Stimulated activated naive B cell treated with anti-CD40 and anti-IgM and Interleukin-4, amounts not matched to agents 10 μg/mL and 1 μg/mL and 100 μg/mL, for 72 hours (primary cell): ENCODE measurements around the gene OTUD7B.
A peak's percentile ranks its signal among the peaks of the same experiment; 100 is the strongest.

ENCODE experiments used
- ATAC-seq, 2 donors: fragments of 150-1000 bp; cut with Tn5 transposase; replicated peaks; 2 replicates each; pipeline ENCODE4 v1.10.0; 2021; ENCODE audit warnings: moderate library complexity in 1 of 2
- DNase-seq: peaks from one replicate; pipeline ENCODE4 v3.0.0; 2021
- H3K27ac Mint-ChIP-seq: one replicate; pipeline ENCODE4 v1.8.0; 2022; ENCODE audit warnings: mild to moderate bottlenecking, mixed read lengths
- H3K27me3 Mint-ChIP-seq, 2 donors: one replicate each; pipeline ENCODE4 v1.8.0; 2022; ENCODE audit warnings: mixed read lengths in 2 of 2
- H3K36me3 Mint-ChIP-seq, 2 donors: one replicate each; pipeline ENCODE4 v1.8.0; 2022; ENCODE audit warnings: mixed read lengths in 2 of 2, mild to moderate bottlenecking in 1 of 2
- H3K4me1 Mint-ChIP-seq, 2 donors: one replicate each; pipeline ENCODE4 v1.8.0; 2022; ENCODE audit warnings: mixed read lengths in 2 of 2, mild to moderate bottlenecking in 1 of 2
- H3K4me3 Mint-ChIP-seq, 2 donors: one replicate each; pipeline ENCODE4 v1.8.0; 2022; ENCODE audit warnings: mild to moderate bottlenecking in 2 of 2, mixed read lengths in 2 of 2, moderate library complexity in 1 of 2
- H3K9me3 Mint-ChIP-seq, 2 donors: one replicate each; pipeline ENCODE4 v1.8.0; 2022; ENCODE audit warnings: mixed read lengths in 2 of 2, mild to moderate bottlenecking in 1 of 2

Gene OTUD7B

DNA sequence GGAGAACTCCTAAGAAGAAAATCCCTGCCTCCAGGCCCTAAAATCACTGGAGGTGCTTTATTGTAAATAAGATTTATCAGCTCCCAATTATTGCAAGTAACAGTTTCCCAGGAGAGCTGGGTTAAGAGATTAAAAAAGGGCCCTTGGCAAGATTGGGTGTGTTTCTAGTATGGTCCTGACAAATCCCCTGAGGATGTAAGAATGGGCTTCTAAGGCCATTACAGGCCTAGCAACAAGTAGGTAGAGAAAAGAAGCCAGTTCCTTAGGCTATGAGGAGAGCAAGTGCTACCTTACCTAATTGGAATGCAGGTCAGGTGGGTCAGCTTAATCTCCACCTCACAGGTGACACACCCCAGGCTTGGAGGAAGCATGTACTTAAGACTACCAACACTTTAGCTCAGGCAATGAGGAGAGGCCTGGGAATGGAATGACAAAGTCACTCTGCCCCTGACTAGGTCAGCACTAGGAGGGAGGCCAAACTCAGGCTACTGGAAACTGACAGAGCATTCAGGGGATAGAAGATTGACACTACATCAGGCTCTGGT lies 6.8 kb upstream of the OTUD7B start:
- peaks cover 14 to 15% of the 10 kb centered on the region in 2 donors for H3K4me1 Mint-ChIP-seq
- no peaks in the 10 kb centered on the region for H3K9me3 Mint-ChIP-seq
- H3K36me3 Mint-ChIP-seq = no peaks in the 10 kb centered on the region
- H3K27me3 Mint-ChIP-seq = peaks cover 37 to 60% of the 10 kb centered on the region in 2 donors
- H3K4me3 Mint-ChIP-seq = no peak overlapping the region
- no peak overlapping the region for H3K27ac Mint-ChIP-seq
- ATAC-seq (no peak), DNase-seq (no peak)

GRCh38 chr1:150015651-150016131 lies 5.2 kb upstream of the OTUD7B start:
- DNase-seq (no peak), ATAC-seq (no peak)
- H3K27ac Mint-ChIP-seq = no peak overlapping the region
- peaks cover 33 to 50% of the 10 kb centered on the region in 2 donors for H3K27me3 Mint-ChIP-seq
- no peak overlapping the region for H3K4me3 Mint-ChIP-seq
- H3K9me3 Mint-ChIP-seq = no peaks in the 10 kb centered on the region
- H3K4me1 Mint-ChIP-seq = peaks cover 14 to 16% of the 10 kb centered on the region in 2 donors
- no peaks in the 10 kb centered on the region for H3K36me3 Mint-ChIP-seq

- Mint-ChIP-seq H3K9me3 (no peaks in the 10 kb centered on the region), H3K4me3 (no peak overlapping the region), H3K27me3 (peaks cover 22 to 47% of the 10 kb centered on the region in 2 donors), H3K27ac (no peak overlapping the region), H3K36me3 (no peaks in the 10 kb centered on the region), H3K4me1 (peaks cover 6 to 12% of the 10 kb centered on the region in 2 donors)
- ATAC-seq = no peak
- DNase-seq = no peak
Measured at GRCh38 chr1:150012611-150013010, 2.1 kb upstream of the OTUD7B start.

DNA sequence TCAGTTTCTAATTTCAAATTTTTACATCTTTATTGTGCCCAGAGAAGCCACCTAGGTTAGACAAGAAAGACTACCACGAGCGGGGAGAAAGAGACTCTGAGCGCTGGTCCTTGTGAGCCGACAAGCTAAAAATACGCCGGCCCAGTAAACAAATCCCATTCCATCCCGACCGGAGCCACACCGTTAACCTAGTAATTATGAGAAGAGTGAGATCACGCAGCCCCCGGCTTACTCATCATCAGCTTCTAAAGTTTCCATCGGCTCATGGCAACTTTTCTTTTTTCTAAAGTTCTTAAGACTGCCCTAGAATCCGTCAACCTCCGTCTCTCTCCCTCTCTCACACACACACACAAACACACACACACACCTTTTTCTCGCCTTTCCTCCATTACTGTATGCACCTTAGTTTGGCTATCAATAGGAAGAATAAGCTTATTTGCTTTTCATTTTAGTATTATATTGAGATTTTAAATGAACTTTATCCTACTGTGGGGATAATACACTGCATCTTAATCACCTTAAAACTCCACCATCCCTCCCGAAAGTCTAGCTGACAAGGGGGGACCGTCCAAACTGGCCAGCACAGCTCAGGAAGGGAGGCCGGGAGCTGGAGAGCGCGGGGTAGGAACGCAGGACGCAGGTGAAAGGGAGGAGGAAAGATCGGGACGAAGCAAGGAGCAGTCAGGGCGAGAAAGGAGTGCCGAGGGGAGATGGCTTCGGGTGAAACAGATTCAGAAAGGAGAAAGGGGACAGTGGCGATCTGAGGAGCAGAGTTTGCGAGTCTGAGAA lies 728 bp downstream of the OTUD7B start:
- H3K9me3 Mint-ChIP-seq = no peaks in the 10 kb centered on the region
- H3K4me1 Mint-ChIP-seq = peaks cover 10 to 12% of the 10 kb centered on the region in 2 donors
- ATAC-seq = peak; percentile 47 to 54
- H3K36me3 Mint-ChIP-seq = peaks cover 10 to 16% of the 10 kb centered on the region in 2 donors
- peak overlapping the region; percentile 93 to 98 for H3K4me3 Mint-ChIP-seq
- H3K27ac Mint-ChIP-seq = peak overlapping the region; percentile 88
- no peak for DNase-seq
- H3K27me3 Mint-ChIP-seq = peaks cover 32 to 51% of the 10 kb centered on the region in 2 donors

DNA sequence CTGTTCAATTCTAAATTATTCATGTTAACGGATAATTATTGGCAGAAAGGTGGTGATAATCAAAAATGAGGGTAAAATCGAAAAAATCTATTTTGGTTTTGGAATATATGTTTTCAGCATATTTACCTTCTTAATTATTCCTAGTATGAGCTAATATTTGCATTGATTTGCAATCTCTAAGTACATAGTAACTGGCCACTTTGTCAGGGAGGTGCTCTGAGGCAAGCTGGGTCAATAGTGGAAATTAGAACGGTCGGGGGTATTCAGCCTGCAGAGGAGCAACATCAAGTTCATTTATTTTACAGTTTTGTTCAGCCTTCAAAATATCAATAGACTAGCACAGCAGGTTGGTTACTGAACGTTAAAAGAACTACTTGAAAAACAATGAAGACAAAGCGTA lies 1.8 kb downstream of the OTUD7B start:
- DNase-seq = no peak
- Mint-ChIP-seq H3K4me3 (no peak overlapping the region), H3K9me3 (no peaks in the 10 kb centered on the region), H3K36me3 (peaks cover 18 to 27% of the 10 kb centered on the region in 2 donors), H3K27ac (no peak overlapping the region), H3K4me1 (peaks cover 12 to 13% of the 10 kb centered on the region in 2 donors), H3K27me3 (peaks cover 33 to 62% of the 10 kb centered on the region in 2 donors)
- ATAC-seq = no peak

DNA sequence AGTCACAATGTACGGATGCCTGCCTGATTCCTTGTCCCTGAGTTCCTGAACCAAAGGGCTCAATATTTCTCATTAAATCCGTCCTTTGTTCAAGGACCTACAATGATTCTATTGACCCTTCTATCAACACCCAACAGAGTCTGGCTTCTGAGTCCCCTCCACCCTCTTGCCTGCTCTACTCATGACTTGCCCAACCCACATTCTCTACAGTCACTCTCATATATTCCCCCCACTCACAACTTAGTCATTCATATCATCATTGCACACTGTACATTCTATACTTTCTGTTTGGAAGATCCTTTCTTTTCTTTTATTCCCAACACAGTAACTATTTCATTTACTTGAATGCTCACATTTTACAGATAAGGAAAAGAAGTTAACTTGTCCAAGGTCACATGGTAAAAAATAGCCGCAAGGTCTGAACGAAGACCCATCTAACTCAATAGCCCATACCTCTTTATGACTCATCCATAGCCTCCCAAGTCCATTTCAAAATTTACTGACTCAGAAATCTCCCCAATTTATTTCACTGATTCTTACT lies 3.6 kb downstream of the OTUD7B start:
- Mint-ChIP-seq H3K4me1 (peaks cover 12 to 15% of the 10 kb centered on the region in 2 donors), H3K9me3 (no peaks in the 10 kb centered on the region), H3K36me3 (peaks cover 27 to 41% of the 10 kb centered on the region in 2 donors), H3K27me3 (peaks cover 30 to 63% of the 10 kb centered on the region in 2 donors), H3K4me3 (no peak overlapping the region), H3K27ac (no peak overlapping the region)
- ATAC-seq (no peak), DNase-seq (no peak)

DNA sequence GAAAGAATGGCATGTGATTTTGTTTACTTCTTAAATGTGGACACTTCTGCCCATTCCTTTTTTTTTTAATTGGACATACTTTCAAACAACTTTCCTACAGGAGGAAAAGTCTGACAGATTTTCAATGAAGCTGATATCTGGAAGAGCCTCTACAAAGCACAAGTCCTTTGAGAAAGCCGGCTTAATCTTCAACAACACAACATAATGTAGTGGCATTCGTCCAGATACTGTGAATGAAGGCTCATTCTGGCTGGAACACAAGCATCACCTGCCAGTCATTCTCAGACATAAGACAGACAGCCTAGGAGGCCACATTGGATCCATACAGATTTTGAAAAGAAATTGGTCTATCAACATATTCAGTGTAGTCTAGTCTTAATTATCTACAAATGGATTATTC lies 4.9 kb downstream of the OTUD7B start:
- no peaks in the 10 kb centered on the region for H3K9me3 Mint-ChIP-seq
- H3K4me1 Mint-ChIP-seq = peaks cover 21% of the 10 kb centered on the region in 2 donors
- no peak overlapping the region for H3K27ac Mint-ChIP-seq
- no peak overlapping the region for H3K4me3 Mint-ChIP-seq
- no peak for DNase-seq
- H3K36me3 Mint-ChIP-seq = peaks cover 31 to 50% of the 10 kb centered on the region in 2 donors
- ATAC-seq = no peak
- peaks cover 33 to 69% of the 10 kb centered on the region in 2 donors for H3K27me3 Mint-ChIP-seq

- Mint-ChIP-seq H3K27me3 (peaks cover 33 to 77% of the 10 kb centered on the region in 2 donors), H3K27ac (no peak overlapping the region), H3K9me3 (no peaks in the 10 kb centered on the region), H3K36me3 (peaks cover 34 to 64% of the 10 kb centered on the region in 2 donors), H3K4me3 (no peak overlapping the region), H3K4me1 (peaks cover 23 to 29% of the 10 kb centered on the region in 2 donors)
- no peak for ATAC-seq
- DNase-seq = no peak
Measured at GRCh38 chr1:150003801-150004200, 6.7 kb downstream of the OTUD7B start.

- no peak overlapping the region for H3K27ac Mint-ChIP-seq
- peaks cover 28 to 63% of the 10 kb centered on the region in 2 donors for H3K27me3 Mint-ChIP-seq
- H3K36me3 Mint-ChIP-seq = peaks cover 32 to 61% of the 10 kb centered on the region in 2 donors
- DNase-seq (no peak), ATAC-seq (no peak)
- no peak overlapping the region for H3K4me3 Mint-ChIP-seq
- H3K4me1 Mint-ChIP-seq = peaks cover 34 to 42% of the 10 kb centered on the region in 2 donors
- no peaks in the 10 kb centered on the region for H3K9me3 Mint-ChIP-seq
Measured at GRCh38 chr1:150002217-150002616, 8.3 kb downstream of the OTUD7B start.

- Mint-ChIP-seq H3K27me3 (peaks cover 22 to 56% of the 10 kb centered on the region in 2 donors), H3K9me3 (no peaks in the 10 kb centered on the region), H3K4me1 (peaks cover 34 to 49% of the 10 kb centered on the region in 2 donors), H3K27ac (no peak overlapping the region), H3K4me3 (no peak overlapping the region), H3K36me3 (peaks cover 27 to 55% of the 10 kb centered on the region in 2 donors)
- DNase-seq (no peak), ATAC-seq (no peak)
Measured at GRCh38 chr1:150001415-150001814, 9.1 kb downstream of the OTUD7B start.

GRCh38 chr1:149997585-149998262 lies 12.8 kb downstream of the OTUD7B start:
- H3K27ac Mint-ChIP-seq = peak overlapping the region; percentile 63
- H3K36me3 Mint-ChIP-seq = peaks cover 8 to 38% of the 10 kb centered on the region in 2 donors
- H3K4me3 Mint-ChIP-seq = peak overlapping the region; percentile 69 to 74
- peaks cover 40 to 62% of the 10 kb centered on the region in 2 donors for H3K4me1 Mint-ChIP-seq
- ATAC-seq = peak; percentile 84 to 92
- H3K27me3 Mint-ChIP-seq = peaks cover 9 to 36% of the 10 kb centered on the region in 2 donors
- peak; percentile 62 for DNase-seq
- H3K9me3 Mint-ChIP-seq = no peaks in the 10 kb centered on the region

DNA sequence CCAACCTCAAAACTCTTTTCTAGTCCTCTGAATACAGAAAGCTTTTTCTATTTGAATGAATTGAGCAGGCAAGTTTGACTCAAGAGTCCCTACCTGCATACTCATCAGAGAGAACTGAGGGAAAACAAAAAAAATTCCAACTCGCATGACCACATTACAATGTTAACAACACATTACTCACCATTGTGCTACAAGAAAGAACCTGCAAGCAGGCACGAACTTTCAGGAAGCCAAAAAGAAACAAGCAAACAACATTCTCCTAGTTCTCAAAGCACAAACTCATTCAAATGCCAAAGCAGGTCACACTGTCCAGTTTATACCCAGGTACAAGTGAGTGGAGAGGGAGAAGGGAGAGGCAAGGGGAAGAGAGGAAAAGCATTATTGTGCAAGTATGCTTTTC lies 14.6 kb downstream of the OTUD7B start:
- ATAC-seq = peak; percentile 23 to 42
- DNase-seq = no peak
- Mint-ChIP-seq H3K4me1 (peaks cover 32 to 53% of the 10 kb centered on the region in 2 donors), H3K27me3 (peaks cover 4 to 29% of the 10 kb centered on the region in 2 donors), H3K36me3 (peaks cover 3 to 28% of the 10 kb centered on the region in 2 donors), H3K9me3 (no peaks in the 10 kb centered on the region), H3K27ac (peak overlapping the region; percentile 49), H3K4me3 (peak overlapping the region; percentile 47 to 49)

- peaks cover 11 to 30% of the 10 kb centered on the region in 2 donors for H3K27me3 Mint-ChIP-seq
- H3K9me3 Mint-ChIP-seq = no peaks in the 10 kb centered on the region
- ATAC-seq (no peak), DNase-seq (no peak)
- peaks cover 3 to 23% of the 10 kb centered on the region in 2 donors for H3K36me3 Mint-ChIP-seq
- H3K4me3 Mint-ChIP-seq = no peak overlapping the region
- H3K27ac Mint-ChIP-seq = no peak overlapping the region
- H3K4me1 Mint-ChIP-seq = peaks cover 26 to 36% of the 10 kb centered on the region in 2 donors
Measured at GRCh38 chr1:149993764-149994163, 16.8 kb downstream of the OTUD7B start.

- H3K27ac Mint-ChIP-seq = no peak overlapping the region
Measured at GRCh38 chr1:149993181-149993580, 17.3 kb downstream of the OTUD7B start.

More at GRCh38 chr1:149993181-149993580, 17.3 kb downstream of the OTUD7B start:
- H3K9me3 Mint-ChIP-seq = no peaks in the 10 kb centered on the region
- no peak overlapping the region for H3K4me3 Mint-ChIP-seq
- H3K4me1 Mint-ChIP-seq = peaks cover 22 to 30% of the 10 kb centered on the region in 2 donors
- DNase-seq = no peak
- no peak for ATAC-seq
- peaks cover 13 to 34% of the 10 kb centered on the region in 2 donors for H3K27me3 Mint-ChIP-seq
- peaks cover 6 to 26% of the 10 kb centered on the region in 2 donors for H3K36me3 Mint-ChIP-seq
